Right hindlimb (tissue), 1 donor: ENCODE measurements around the gene LELP1.
"Not testable (repeated sequence)": the region's sequence is repeated elsewhere in the genome, so short reads cannot be mapped to it uniquely, and the experiment has no call there.

ENCODE experiments used
- DNase-seq: peaks from one replicate; pipeline ENCODE4 v3.0.0-alpha.2; 2018

The LELP1 gene

GRCh38 chr1:153203130-153203529 lies at the start of gene LELP1:
Gene LELP1, plus strand, starts transcription at chr1:153203430. Its CDS starts 1,278 bp downstream, at chr1:153204708.
- DNase-seq, result no peak

- no peak for DNase-seq
These were observed 47.7 kb upstream of the LELP1 start for GRCh38 chr1:153155541-153155940.

DNA sequence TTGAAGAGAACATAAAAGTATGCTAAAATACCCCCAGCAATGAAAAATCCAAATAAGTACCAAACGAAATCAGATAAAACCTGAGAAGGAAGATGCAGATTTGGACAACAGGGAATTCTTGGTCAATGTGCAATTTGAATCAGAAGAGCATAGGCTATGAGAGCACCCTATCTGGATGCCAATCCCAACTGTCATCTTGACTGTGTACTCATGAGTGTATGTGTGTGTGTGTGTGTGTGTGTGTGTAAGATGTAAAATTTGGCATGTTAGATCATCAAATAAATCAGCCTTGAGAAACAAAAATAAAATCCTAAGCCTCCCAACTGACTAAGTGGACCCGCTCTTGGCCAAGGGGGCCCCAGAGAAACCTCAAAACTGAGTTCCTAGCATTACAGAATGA lies 34.5 kb upstream of the LELP1 start:
- DNase-seq, result no peak

GRCh38 chr1:153174624-153175023 lies 28.6 kb upstream of the LELP1 start:
- no peak for DNase-seq

DNA sequence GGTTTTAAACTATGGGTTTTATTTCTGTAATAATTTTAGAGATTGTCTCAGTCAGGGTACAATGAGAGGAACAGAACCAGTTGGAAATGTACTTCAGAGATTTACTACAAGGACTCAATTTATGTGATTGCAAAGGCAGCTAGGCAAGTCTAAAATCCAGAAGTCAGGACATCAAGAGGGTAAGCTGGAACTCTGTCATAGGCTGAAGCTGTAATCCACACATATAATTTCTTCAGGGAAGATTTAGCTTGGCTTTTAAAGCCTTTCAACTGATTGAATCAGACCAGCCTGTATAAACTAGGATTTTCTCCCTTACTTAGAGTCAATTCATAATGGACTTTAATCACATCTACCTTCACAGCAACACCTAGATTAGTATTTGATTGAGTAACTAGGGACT lies 24.3 kb upstream of the LELP1 start:
- no peak for DNase-seq

- DNase-seq, result no peak
These were observed 22.7 kb upstream of the LELP1 start for GRCh38 chr1:153180556-153180955.

GRCh38 chr1:153188301-153188700 lies 14.9 kb upstream of the LELP1 start:
- DNase-seq, result not testable (repeated sequence)

- DNase-seq, result no peak
These were observed 12.9 kb upstream of the LELP1 start for GRCh38 chr1:153190373-153190772.

GRCh38 chr1:153192697-153193096 lies 10.5 kb upstream of the LELP1 start:
- DNase-seq, result no peak

DNA sequence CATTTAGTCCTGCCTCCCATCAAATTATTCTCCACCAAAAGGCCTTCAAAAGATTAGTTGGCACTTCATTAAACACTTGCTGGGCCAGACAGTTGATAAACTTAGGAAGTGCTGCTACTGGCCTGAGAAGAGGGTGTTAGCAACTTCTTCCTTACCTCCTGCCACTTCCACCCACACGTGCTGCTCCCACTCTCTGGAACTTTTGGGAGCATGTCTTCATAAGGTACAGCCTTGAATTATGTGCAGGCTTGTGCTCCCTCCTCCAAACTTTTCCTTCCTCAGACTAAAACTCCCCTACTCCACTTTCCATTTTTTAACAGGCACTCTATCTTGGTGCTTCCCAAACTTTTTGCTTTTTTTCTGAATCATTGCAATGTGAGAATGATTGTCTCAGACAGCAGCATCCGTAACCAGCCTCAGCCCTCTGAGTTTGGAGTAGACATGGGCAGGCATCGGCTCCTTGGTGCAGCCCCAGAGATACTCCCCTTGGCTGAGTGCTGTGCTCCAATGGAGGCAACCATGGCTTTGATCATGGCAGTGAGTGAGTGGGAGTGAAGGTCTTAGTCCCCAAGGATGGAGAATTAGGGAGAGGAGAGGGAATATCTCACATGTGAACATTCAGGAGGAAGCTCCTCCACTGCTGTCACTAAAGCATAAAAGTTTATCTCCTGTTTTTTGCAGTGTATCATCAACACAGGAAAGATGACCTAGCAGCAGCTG lies 8.7 kb upstream of the LELP1 start:
- no peak for DNase-seq

GRCh38 chr1:153195216-153195615 lies 8.0 kb upstream of the LELP1 start:
- no peak for DNase-seq

DNA sequence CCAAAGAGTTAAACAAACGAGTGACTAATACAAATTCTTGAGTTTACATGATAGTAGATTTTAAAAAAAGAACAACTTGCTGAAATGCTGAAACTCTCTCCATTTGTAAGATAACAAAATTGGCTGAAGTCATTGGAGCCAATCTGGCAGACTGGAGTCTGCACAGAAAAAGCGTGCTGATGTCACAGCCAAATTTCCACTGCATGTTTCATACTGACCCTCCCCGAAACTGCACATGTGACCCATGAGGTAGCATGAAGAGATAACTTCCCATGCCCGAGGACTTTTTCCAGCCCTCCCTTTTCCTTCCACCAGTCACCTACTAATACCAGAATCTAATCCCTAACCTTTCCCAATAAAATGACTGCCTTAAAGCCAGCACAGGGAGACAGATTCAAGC lies 1.2 kb upstream of the LELP1 start:
- no peak for DNase-seq

DNA sequence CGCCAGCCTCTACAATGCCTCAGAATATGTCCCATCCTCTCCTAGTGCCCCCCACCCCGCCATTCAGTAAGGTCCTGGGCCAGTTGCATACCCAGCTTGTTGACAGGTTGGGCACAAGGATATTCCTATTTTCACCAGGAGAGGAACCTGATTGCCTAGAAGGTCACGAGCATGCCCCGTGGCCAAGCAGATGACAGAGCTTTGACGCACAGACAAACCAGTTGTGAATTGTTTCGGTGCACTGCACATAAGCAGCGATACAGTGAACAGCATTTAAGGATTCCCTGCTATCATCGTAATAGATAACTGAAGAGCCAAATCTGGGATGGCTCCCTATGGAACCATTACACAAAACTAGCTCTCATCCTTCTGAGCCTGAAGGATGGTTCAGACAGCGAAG lies 3.4 kb downstream of the LELP1 start:
- no peak for DNase-seq

DNA sequence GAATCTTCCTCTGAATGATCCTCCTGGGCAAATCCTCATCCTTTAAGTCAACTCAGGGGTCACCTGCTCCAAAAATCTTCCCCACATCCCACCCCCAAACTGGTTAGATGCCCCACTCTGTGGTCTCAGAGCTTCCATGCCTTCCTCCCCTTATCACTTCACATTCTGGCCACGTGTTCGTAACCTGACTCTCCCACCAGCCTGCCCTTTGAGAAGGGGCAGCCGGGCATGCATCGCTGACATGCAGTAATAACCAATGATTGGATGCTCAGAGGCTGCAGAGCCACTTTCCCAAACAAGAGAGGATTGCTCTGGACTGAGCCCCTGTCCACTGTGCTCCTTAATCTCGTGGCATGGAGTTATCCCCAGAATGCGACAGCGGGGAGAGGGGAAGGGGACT lies 7.0 kb downstream of the LELP1 start:
- DNase-seq, result no peak

DNA sequence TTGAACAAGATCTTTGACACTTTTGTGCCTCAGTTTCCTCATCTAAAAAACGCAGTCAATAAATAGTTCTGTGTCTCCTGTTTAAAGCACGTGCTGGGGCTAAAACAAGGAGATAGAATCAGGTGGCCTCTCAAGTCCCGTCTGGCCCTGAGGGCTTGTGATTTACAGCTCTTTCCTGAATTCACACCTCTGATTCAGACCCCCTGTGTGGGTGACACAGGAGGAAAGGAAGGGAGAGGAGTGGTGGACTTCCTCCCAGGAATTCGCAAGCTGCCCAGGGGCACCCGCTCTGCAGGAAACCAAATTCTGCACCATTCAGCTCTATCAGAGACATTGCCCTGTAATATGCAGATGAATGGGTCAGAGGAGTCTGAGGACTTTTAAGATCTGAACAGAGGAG lies 9.0 kb downstream of the LELP1 start:
- DNase-seq, result no peak

DNA sequence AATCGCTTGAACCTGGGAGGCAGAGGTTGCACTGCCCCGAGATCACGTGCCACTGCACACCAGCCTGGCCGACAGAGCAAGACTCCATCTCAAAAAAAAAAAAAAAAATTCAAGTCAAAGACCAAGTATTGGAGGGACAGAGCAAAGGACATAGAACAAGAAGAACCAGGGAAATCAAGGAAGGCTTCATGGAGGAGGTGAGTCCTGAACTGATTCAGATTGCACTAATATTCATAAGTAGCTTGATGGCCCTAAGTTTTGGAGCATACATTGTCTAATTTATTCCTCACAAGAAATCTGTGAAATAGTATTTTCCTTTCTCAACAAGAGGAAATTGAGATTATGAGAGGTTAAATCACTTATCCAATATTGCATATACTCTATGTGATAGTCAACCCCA lies 10.3 kb downstream of the LELP1 start:
- no peak for DNase-seq

GRCh38 chr1:153217212-153217611 lies 14.0 kb downstream of the LELP1 start, which contains the start of gene PRR9:
Gene PRR9, plus strand, starts transcription at chr1:153217584. Its CDS starts 561 bp downstream, at chr1:153218145.
- DNase-seq, result no peak

DNA sequence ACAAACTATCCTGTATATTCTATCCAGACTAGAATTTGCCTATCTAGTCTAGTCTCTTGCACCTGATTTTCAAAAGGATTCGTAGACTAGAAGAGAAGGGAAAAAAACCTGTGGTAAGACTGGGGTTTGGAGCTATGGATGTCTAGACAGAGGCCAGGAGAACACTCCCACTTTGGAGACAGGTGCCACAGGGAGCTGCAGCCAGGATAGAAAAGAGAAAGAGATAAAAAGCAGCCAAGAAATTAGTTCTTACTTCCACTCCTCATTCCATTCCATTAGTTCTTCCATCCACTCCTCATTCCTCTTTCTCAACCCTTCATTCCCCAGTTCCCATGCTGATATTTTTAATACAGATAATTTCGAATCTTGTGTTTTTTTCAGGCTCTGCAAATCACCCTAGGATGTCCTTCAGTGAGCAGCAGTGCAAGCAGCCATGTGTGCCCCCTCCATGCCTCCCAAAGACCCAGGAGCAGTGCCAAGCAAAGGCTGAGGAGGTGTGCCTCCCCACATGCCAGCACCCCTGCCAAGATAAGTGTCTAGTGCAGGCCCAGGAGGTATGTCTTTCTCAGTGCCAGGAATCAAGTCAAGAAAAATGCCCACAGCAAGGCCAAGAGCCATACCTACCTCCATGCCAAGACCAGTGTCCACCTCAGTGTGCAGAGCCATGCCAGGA lies 14.7 kb downstream of the LELP1 start:
- no peak for DNase-seq

DNA sequence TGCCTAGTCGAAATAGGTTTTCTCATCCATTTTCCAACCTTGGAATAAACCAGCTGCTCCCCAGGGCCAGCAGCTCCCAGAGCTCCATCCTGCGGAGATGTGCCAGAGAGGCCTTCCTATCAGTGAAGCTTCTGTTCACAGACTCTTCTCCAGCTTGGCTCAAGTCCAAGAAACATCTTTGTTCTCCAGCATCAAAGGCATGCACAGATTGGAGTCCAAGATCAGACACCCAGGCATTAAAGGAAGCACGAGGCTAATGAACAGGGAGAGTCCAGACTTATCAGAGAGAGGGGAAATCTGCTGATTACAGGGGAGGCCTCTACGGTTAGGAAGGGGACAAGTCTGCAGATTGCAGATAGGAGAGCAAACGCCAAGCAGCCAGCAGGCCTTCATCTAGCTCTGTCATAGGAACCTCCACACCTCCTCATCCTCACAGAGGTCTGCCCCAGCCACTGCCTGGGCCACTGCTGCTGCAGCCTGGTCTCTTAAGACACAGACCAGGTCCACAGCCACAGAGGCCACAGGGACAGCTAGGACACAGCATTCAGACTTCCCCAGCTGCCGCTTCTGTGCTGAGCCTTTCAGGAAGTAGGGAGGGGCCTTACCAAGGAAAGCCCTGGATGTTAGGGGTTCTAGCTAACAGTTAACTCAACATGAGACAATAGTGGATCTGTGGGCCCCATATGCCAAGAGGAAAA lies 17.5 kb downstream of the LELP1 start:
- DNase-seq, result no peak

- peak; percentile 41 for DNase-seq
These were observed 20.0 kb downstream of the LELP1 start for GRCh38 chr1:153223040-153223891.

GRCh38 chr1:153227810-153228209 lies 24.6 kb downstream of the LELP1 start:
- no peak for DNase-seq

DNA sequence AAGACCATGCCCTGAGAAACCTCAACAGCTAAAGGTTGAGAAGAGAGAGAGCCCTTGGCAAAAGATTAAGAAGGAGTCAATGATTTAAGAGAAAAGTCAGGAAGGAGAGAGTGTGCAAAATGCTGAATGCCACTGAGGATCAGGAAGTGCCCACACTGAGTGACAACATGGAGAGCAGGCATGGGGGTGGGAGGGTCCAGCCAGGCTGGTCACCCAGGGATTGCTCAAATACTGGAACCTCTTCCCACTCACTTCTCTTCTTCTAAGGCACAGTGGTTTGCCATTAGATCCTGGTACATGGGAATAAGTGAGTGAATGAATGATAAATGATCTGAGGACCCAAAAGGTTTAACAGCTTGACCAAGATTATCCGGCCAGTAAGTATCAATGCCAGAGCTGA lies 25.3 kb downstream of the LELP1 start:
- DNase-seq, result no peak
